Osteocyte (in vitro differentiated cells): ENCODE measurements around the gene TRIM14. TPM values are rescaled to one million over a fixed set of nuclear protein-coding genes. Genes with fewer than 3 reads are reported as not detected.

Experiments
- DNase-seq: peaks from one replicate; pipeline ENCODE4 v3.0.0; 2021; ENCODE audit warnings: mixed read lengths; ENCODE audit not compliant: unreplicated experiment; ENCODE audit errors: extremely low spot score
- H3K27ac Mint-ChIP-seq: one replicate; pipeline ENCODE4 v1.8.0; 2021; ENCODE audit warnings: mild to moderate bottlenecking, mixed read lengths; ENCODE audit not compliant: unreplicated experiment
- H3K27me3 Mint-ChIP-seq: one replicate; pipeline ENCODE4 v1.8.0; 2021; ENCODE audit warnings: mixed read lengths; ENCODE audit not compliant: unreplicated experiment
- H3K36me3 Mint-ChIP-seq: one replicate; pipeline ENCODE4 v1.8.0; 2021; ENCODE audit warnings: mixed read lengths; ENCODE audit not compliant: unreplicated experiment
- H3K4me1 Mint-ChIP-seq: one replicate; pipeline ENCODE4 v1.8.0; 2021; ENCODE audit warnings: mixed read lengths; ENCODE audit not compliant: unreplicated experiment
- H3K4me3 Mint-ChIP-seq: one replicate; pipeline ENCODE4 v1.8.0; 2021; ENCODE audit warnings: mild to moderate bottlenecking, moderate library complexity, mixed read lengths; ENCODE audit not compliant: unreplicated experiment
- H3K9me3 Mint-ChIP-seq: one replicate; pipeline ENCODE4 v1.8.0; 2021; ENCODE audit warnings: mixed read lengths; ENCODE audit not compliant: unreplicated experiment
- CTCF ChIP-seq: fragments of 200-600 bp; sonication (generic); IDR thresholded peaks from 2 replicates; pipeline ENCODE4 v1.5.0; 2021; ENCODE audit warnings: antibody characterized with exemption, mild to moderate bottlenecking, moderate library complexity
- long read RNA-seq: library from polyadenylated mRNA; unstranded; transcript quantifications from one replicate; pipeline ENCODE4 v2.0.0, GENCODE V29; 2021
- total RNA-seq: library from RNA; stranded (reverse); gene quantifications from 2 replicates; pipeline ENCODE4 v1.2.1, GENCODE V29; 2021

The TRIM14 gene, protein sequence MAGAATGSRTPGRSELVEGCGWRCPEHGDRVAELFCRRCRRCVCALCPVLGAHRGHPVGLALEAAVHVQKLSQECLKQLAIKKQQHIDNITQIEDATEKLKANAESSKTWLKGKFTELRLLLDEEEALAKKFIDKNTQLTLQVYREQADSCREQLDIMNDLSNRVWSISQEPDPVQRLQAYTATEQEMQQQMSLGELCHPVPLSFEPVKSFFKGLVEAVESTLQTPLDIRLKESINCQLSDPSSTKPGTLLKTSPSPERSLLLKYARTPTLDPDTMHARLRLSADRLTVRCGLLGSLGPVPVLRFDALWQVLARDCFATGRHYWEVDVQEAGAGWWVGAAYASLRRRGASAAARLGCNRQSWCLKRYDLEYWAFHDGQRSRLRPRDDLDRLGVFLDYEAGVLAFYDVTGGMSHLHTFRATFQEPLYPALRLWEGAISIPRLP
- total RNA-seq: 0.48 and 0.76 TPM in 2 replicates
- long read RNA-seq, partial matches to known transcripts: 0 of 1 reads
- long read RNA-seq, other reads (novel, unspliced or antisense): 1 of 1 reads

DNA sequence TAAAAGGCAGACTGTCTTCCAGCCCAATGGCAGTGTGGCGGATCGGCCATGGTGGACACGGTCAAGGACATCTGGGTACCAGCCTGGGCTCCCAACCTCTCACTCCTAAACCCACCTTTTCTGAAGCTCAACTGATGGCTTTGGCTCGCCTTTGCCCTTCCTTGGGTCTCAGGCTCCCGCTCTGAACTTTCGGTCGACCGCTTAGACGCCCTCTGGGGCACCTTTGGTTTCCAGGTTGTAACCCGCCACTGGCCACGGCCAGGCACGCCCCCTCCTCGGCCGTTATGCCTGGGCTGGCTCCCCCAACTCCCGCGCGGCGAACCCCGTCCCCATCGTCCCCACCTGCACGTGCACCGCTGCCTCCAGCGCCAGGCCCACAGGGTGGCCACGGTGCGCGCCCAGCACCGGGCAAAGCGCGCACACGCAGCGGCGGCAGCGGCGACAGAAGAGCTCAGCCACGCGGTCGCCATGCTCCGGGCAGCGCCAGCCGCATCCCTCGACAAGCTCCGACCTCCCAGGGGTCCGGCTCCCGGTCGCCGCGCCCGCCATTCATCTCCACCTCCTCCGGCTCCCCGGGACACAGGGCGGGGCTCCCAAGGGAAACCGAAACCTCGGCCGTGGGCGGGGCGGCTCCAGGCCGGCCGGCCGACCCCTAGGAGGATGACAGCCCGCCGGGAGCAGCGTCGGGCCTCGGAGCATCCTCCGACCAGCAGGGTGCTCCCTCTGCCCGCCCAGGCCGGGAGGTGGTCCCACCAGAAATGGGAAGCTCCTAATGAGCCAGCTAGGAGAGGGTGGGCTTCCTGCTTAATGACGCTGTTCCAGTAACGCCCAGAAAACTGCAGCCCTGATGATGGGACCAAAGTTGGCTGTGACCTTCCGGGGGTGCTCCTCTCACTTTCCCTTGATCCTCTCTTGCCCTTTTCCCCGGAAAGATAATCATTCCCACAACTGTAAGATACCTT, at the start of gene TRIM14:
TRIM14 (minus strand) TSS at position 583 of the 962 bp plus-strand sequence; CDS start at position 549, 34 bp downstream.
- Mint-ChIP-seq H3K27me3 (no peaks in the 10 kb centered on the region), H3K4me3 (peak within 1 kb of the TSS; percentile 74), H3K36me3 (no peaks in the 10 kb centered on the region), H3K4me1 (peaks cover 12% of the 10 kb centered on the region), H3K9me3 (no peaks in the 10 kb centered on the region), H3K27ac (peak within 1 kb of the TSS; percentile 23)
- no peak for DNase-seq
- peak; percentile 18 for TF ChIP-seq CTCF

DNA sequence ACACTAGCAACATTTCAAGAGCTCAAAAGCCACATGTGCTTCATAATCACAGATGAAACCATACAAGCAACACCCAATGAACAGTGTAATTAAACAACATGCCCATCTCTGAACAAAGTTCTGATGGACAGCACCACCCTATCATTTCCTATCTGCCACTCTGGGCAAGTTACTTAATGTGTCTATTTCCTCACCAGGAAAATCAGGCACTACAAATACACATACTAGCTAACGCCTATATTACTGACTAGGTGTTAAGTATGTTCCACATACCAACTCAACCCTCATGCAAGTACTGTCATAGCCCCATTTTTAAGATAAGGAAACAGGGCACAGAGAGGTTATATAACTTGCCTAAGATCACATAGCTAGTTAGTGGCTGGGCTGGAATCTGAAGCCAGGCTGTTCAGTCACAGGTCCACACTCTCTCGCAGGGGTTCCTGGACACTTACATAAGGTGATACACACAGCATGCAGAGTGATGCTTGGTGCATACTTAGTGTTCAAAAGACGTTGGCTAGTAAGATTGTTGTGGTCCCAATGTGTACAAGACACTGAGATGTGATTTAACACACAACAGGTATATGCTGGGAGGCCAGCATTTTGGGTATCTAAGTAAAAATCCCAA, 49.2 kb upstream of the TRIM14 start:
- no peak for TF ChIP-seq CTCF
- no peaks in the 10 kb centered on the region for H3K36me3 Mint-ChIP-seq
- no peaks in the 10 kb centered on the region for H3K9me3 Mint-ChIP-seq
- peaks cover 21% of the 10 kb centered on the region for H3K4me1 Mint-ChIP-seq
- no peaks in the 10 kb centered on the region for H3K27me3 Mint-ChIP-seq
- no peak overlapping the region for H3K27ac Mint-ChIP-seq
- no peak overlapping the region for H3K4me3 Mint-ChIP-seq
- no peak for DNase-seq

GRCh38 chr9:98164912-98165311, 45.9 kb upstream of the TRIM14 start:
- Mint-ChIP-seq H3K4me1 (peaks cover 5% of the 10 kb centered on the region), H3K27ac (no peak overlapping the region), H3K27me3 (no peaks in the 10 kb centered on the region), H3K9me3 (no peaks in the 10 kb centered on the region), H3K36me3 (no peaks in the 10 kb centered on the region), H3K4me3 (no peak overlapping the region)
- DNase-seq: no peak
- no peak for TF ChIP-seq CTCF

GRCh38 chr9:98162613-98163012, 43.6 kb upstream of the TRIM14 start:
- Mint-ChIP-seq H3K9me3 (no peaks in the 10 kb centered on the region), H3K27ac (no peak overlapping the region), H3K4me1 (no peaks in the 10 kb centered on the region), H3K36me3 (no peaks in the 10 kb centered on the region), H3K4me3 (no peak overlapping the region), H3K27me3 (no peaks in the 10 kb centered on the region)
- no peak for TF ChIP-seq CTCF
- no peak for DNase-seq
